ENCODE results near the gene ATXN1. TPM values are rescaled to one million over a fixed set of nuclear protein-coding genes. Genes with fewer than 3 reads are reported as not detected.

ATXN1 gene
- total RNA-seq, 4 donors from 2014 or later = 42.4 to 74.9 (median 52.1) TPM

DNA sequence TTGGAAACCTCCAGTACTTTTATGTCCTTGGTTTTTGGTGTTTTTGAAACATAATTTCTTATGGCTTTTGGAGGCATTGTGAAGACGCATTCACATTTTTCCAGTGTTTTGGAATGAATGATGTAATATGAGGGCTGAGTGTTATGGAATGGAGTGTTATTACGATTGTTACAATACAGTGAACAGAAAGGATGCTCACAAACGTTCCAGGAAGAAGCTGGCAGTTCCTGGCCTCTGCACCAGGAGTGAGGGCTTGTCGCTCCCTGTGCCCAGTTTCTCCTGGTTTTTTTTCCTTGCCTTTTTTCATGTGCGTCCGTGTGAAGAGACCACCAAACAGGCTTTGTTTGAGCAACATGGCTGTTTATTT is 502.6 kb downstream of the ATXN1 start:
- 79% methylated on average over 6 of the region's 6 CpGs for WGBS
- H3K4me1 ChIP-seq = peaks cover 8 to 15% (median 11%) of the 10 kb centered on the region in 4 donors
- DNase-seq (ENCODE audit: extremely low spot score) = no peak
- H3K36me3 ChIP-seq = peaks cover 6 to 33% (median 17%) of the 10 kb centered on the region in 4 donors
- H3K27ac ChIP-seq (replicated peaks in 1 of 4) = peak overlapping the region in 3 of 4 donors; percentile 36 to 58 (median 48)
- H3K27me3 ChIP-seq = no peaks in the 10 kb centered on the region
- TF ChIP-seq CTCF (IDR thresholded peaks at IDR 0.05) (no peak), POLR2A (IDR thresholded peaks at IDR 0.05; ENCODE audit: low read depth) (no peak), EP300 (IDR thresholded peaks at IDR 0.05) (no peak), POLR2AphosphoS5 (IDR thresholded peaks at IDR 0.05) (no peak)
- intact Hi-C loops (cut with DNase I) = no loop called here
- H3K4me3 ChIP-seq = no peak overlapping the region
- no peaks in the 10 kb centered on the region for H3K9me3 ChIP-seq

GRCh38 chr6:16257999-16258708 is 503.1 kb downstream of the ATXN1 start:
- H3K27me3 ChIP-seq = no peaks in the 10 kb centered on the region
- intact Hi-C loops (cut with DNase I) = no loop called here
- no peaks in the 10 kb centered on the region for H3K9me3 ChIP-seq
- no peak overlapping the region for H3K4me3 ChIP-seq
- peaks cover 6 to 39% (median 17%) of the 10 kb centered on the region in 4 donors for H3K36me3 ChIP-seq
- H3K27ac ChIP-seq (replicated peaks in 1 of 4) = peak overlapping the region; percentile 5 to 58 (median 42)
- WGBS = 74% methylated on average over 7 of the region's 7 CpGs
- DNase-seq (ENCODE audit: extremely low spot score) = no peak
- no peak for TF ChIP-seq POLR2AphosphoS5 (IDR thresholded peaks at IDR 0.05)
- TF ChIP-seq CTCF (IDR thresholded peaks at IDR 0.05) = no peak
- no peak for TF ChIP-seq EP300 (IDR thresholded peaks at IDR 0.05)
- no peak for TF ChIP-seq POLR2A (IDR thresholded peaks at IDR 0.05; ENCODE audit: low read depth)
- peaks cover 8 to 15% (median 11%) of the 10 kb centered on the region in 4 donors for H3K4me1 ChIP-seq

DNA sequence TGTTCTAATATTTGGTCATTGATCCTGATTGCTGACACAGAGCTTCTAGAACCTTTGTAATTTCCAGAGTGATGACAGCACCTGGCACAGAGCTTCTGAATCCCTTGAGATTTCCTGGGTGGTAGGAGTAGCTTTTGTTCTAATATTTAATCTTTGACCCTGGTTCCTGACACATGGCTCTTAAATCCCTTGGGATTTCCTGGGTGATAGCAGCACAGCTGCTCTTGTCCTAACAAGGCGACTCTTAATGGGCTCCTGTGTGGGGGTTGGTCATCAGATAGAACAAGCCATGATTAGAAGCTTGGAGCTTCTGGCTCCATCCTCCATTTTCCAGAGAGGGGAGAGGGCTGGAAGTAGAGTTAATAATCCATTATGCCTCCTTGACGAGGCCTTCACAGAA is 504.5 kb downstream of the ATXN1 start:
- Histone ChIP-seq H3K9me3 (no peaks in the 10 kb centered on the region), H3K27ac (replicated peaks in 1 of 4) (no peak overlapping the region), H3K27me3 (no peaks in the 10 kb centered on the region), H3K4me1 (peaks cover 8 to 15% (median 11%) of the 10 kb centered on the region in 4 donors), H3K4me3 (no peak overlapping the region), H3K36me3 (peaks cover 13 to 49% (median 22%) of the 10 kb centered on the region in 4 donors)
- TF ChIP-seq POLR2AphosphoS5 (IDR thresholded peaks at IDR 0.05) (no peak), POLR2A (IDR thresholded peaks at IDR 0.05; ENCODE audit: low read depth) (no peak), CTCF (IDR thresholded peaks at IDR 0.05) (no peak), EP300 (IDR thresholded peaks at IDR 0.05) (no peak)
- intact Hi-C loops (cut with DNase I) = no loop called here
- 100% methylated on average over 2 of the region's 2 CpGs for WGBS
- DNase-seq (ENCODE audit: extremely low spot score) = no peak

GRCh38 chr6:16254535-16254934 is 506.7 kb downstream of the ATXN1 start:
- Histone ChIP-seq H3K36me3 (peaks cover 25 to 71% (median 38%) of the 10 kb centered on the region in 4 donors), H3K4me3 (no peak overlapping the region), H3K27me3 (no peaks in the 10 kb centered on the region), H3K4me1 (peaks cover 10 to 15% (median 13%) of the 10 kb centered on the region in 4 donors), H3K27ac (replicated peaks in 1 of 4) (no peak overlapping the region), H3K9me3 (no peaks in the 10 kb centered on the region)
- TF ChIP-seq EP300 (IDR thresholded peaks at IDR 0.05) = no peak
- no peak for TF ChIP-seq POLR2A (IDR thresholded peaks at IDR 0.05; ENCODE audit: low read depth)
- TF ChIP-seq POLR2AphosphoS5 (IDR thresholded peaks at IDR 0.05) = no peak
- no peak for TF ChIP-seq CTCF (IDR thresholded peaks at IDR 0.05)
- WGBS = 98% methylated on average over 9 of the region's 9 CpGs
- DNase-seq (ENCODE audit: extremely low spot score) = no peak
- intact Hi-C loops (cut with DNase I) = no loop called here
